Liver (tissue), 9 donors: ENCODE results near the gene MCL1. TPM values are rescaled to one million over a fixed set of nuclear protein-coding genes. Genes with fewer than 3 reads are reported as not detected.

Source experiments
- DNase-seq: peaks from one replicate; pipeline ENCODE4 v3.0.0-alpha.2; 2017; ENCODE audit warnings: low spot score
- H3K27ac ChIP-seq, 2 donors: one replicate each; pipeline ENCODE4 v1.7.0; 2013; ENCODE audit warnings: inconsistent platforms in 2 of 2, low read length in 2 of 2, control low read depth in 1 of 2, low read depth in 1 of 2, mild to moderate bottlenecking in 1 of 2
- H3K27me3 ChIP-seq, 4 donors: one replicate each; pipeline versions ENCODE4 v1.6.1 to v1.7.0; 2013; ENCODE audit warnings: low read length in 3 of 4, inconsistent platforms in 1 of 4, mild to moderate bottlenecking in 1 of 4, moderate library complexity in 1 of 4; ENCODE audit not compliant: control insufficient read depth in 4 of 4, insufficient read depth in 4 of 4
- H3K36me3 ChIP-seq, 4 donors: one replicate each; pipeline versions ENCODE4 v1.6.1 to v1.7.0; 2013; ENCODE audit warnings: low read length in 3 of 4, mild to moderate bottlenecking in 3 of 4, low read depth in 1 of 4, moderate library complexity in 1 of 4; ENCODE audit not compliant: control insufficient read depth in 4 of 4, insufficient read depth in 3 of 4
- H3K4me1 ChIP-seq, 4 donors: one replicate each; pipeline versions ENCODE4 v1.6.1 to v1.7.0; 2013; ENCODE audit warnings: low read length in 3 of 4, mild to moderate bottlenecking in 3 of 4, moderate library complexity in 1 of 4; ENCODE audit not compliant: control insufficient read depth in 4 of 4, insufficient read depth in 4 of 4
- H3K4me3 ChIP-seq, 3 donors: one replicate each; pipeline versions ENCODE4 v1.6.1 to v1.7.0; 2013; ENCODE audit warnings: low read length in 3 of 3, control low read depth in 1 of 3, low read depth in 1 of 3, mild to moderate bottlenecking in 1 of 3
- H3K9ac ChIP-seq, 2 donors: one replicate each; pipeline ENCODE4 v1.7.0; 2013; ENCODE audit warnings: low read length in 2 of 2, mild to moderate bottlenecking in 2 of 2, moderate library complexity in 2 of 2, control low read depth in 1 of 2, low read depth in 1 of 2
- H3K9me3 ChIP-seq, 4 donors: one replicate each; pipeline versions ENCODE4 v1.6.1 to v1.7.0; 2013; ENCODE audit warnings: low read length in 3 of 4; ENCODE audit not compliant: control insufficient read depth in 4 of 4
- EGR1 ChIP-seq, 2 donors: IDR thresholded peaks; 2 replicates each; pipeline ENCODE4 v1.6.1; 2016 to 2018; ENCODE audit warnings: antibody characterized with exemption in 2 of 2, low read depth in 2 of 2
- FOXA1 ChIP-seq: IDR thresholded peaks from 2 replicates; pipeline ENCODE4 v1.6.1; 2016; ENCODE audit warnings: antibody characterized with exemption
- FOXA2 ChIP-seq: IDR thresholded peaks from 2 replicates; pipeline ENCODE4 v1.6.1; 2016; ENCODE audit warnings: antibody characterized with exemption
- GABPA ChIP-seq, 2 donors: IDR thresholded peaks in 1 of 2; conservative IDR thresholded peaks in 1 of 2; 2 replicates each; pipeline ENCODE4 v1.6.1; 2016; ENCODE audit warnings: antibody characterized with exemption in 2 of 2, mild to moderate bottlenecking in 1 of 2, moderate library complexity in 1 of 2
- HNF4A ChIP-seq, 2 donors: conservative IDR thresholded peaks; 2 replicates each; pipeline ENCODE4 v1.6.1; 2016; ENCODE audit warnings: antibody characterized with exemption in 2 of 2, mild to moderate bottlenecking in 2 of 2
- HNF4G ChIP-seq: IDR thresholded peaks from 2 replicates; pipeline ENCODE4 v1.6.1; 2016; ENCODE audit warnings: antibody characterized with exemption
- JUND ChIP-seq, 2 donors: IDR thresholded peaks; 2 replicates each; pipeline ENCODE4 v1.6.1; 2016; ENCODE audit warnings: antibody characterized with exemption in 2 of 2
- NR2F2 ChIP-seq: IDR thresholded peaks from 2 replicates; pipeline ENCODE4 v1.6.1; 2016; ENCODE audit warnings: antibody characterized with exemption
- RAD21 ChIP-seq, 2 donors: IDR thresholded peaks; 2 replicates each; pipeline ENCODE4 v1.6.1; 2016; ENCODE audit warnings: antibody characterized with exemption in 2 of 2, mild to moderate bottlenecking in 2 of 2
- RXRA ChIP-seq, 2 donors: IDR thresholded peaks; 2 replicates each; pipeline ENCODE4 v1.6.1; 2017 to 2018; ENCODE audit warnings: antibody characterized with exemption in 2 of 2, mild to moderate bottlenecking in 1 of 2
- SP1 ChIP-seq: IDR thresholded peaks from 2 replicates; pipeline ENCODE4 v1.6.1; 2018; ENCODE audit warnings: antibody characterized with exemption, mild to moderate bottlenecking
- TAF1 ChIP-seq: conservative IDR thresholded peaks from 2 replicates; pipeline ENCODE4 v1.6.1; 2016; ENCODE audit warnings: antibody characterized with exemption, mild to moderate bottlenecking
- YY1 ChIP-seq: IDR thresholded peaks from 2 replicates; pipeline ENCODE4 v1.6.1; 2016; ENCODE audit warnings: antibody characterized with exemption, mild to moderate bottlenecking
- WGBS: extraction: QIAGEN DNeasy Blood & Tissue Kit; methylation state at CpG from one replicate; pipeline ENCODE4 v1.1.7; 2013; 5-methylcytosine and 5-hydroxymethylcytosine counted together
- polyA plus RNA-seq, 2 donors: library from polyadenylated mRNA; stranded (reverse) in 1 of 2; unstranded in 1 of 2; fragments of 200-250 nt in 1 of 2; fragments of >200 nt in 1 of 2; fragmentation: Nextera tagmentation in 1 of 2; extraction: Ambion mirVana in 1 of 2; gene quantifications; one replicate each; pipeline versions ENCODE4 v1.2.1 to v1.2.3, GENCODE V29; 2013 to 2015
- total RNA-seq, 2 donors: library from RNA; depleted of rRNA; stranded (reverse); fragments of >200 nt; gene quantifications; one replicate each; pipeline ENCODE4 v1.2.3, GENCODE V29; 2014
- TF ChIP-seq, protein P1 (sequence below): IDR thresholded peaks from 2 replicates; pipeline ENCODE4 v1.6.1; 2016; ENCODE audit warnings: antibody characterized with exemption
- TF ChIP-seq, protein P2 (sequence below): fragments of 150-350 bp; IDR thresholded peaks from 2 replicates; pipeline ENCODE4 v1.5.1; 2017; ENCODE audit warnings: improper control_type of control experiment, low read depth, low read length; ENCODE audit not compliant: missing input control
- TF ChIP-seq, protein P3 (sequence below): IDR thresholded peaks from 2 replicates; pipeline ENCODE4 v1.6.1; 2016; ENCODE audit warnings: antibody characterized with exemption
- TF ChIP-seq, protein P4 (sequence below): IDR thresholded peaks from 2 replicates; pipeline ENCODE4 v1.6.1; 2016; ENCODE audit warnings: antibody characterized with exemption, mild to moderate bottlenecking
- TF ChIP-seq, protein P5 (sequence below): IDR thresholded peaks from 2 replicates; pipeline ENCODE4 v1.6.1; 2016; ENCODE audit warnings: antibody characterized with exemption
- donor health status: healthy.
- donor health status: healthy.
- donor health status: healthy.
- donor health status: healthy.
- donor health status: healthy.

The MCL1 gene
- total and polyA plus RNA-seq, 4 donors, result 23.4 to 181 (median 80.0) TPM

DNA sequence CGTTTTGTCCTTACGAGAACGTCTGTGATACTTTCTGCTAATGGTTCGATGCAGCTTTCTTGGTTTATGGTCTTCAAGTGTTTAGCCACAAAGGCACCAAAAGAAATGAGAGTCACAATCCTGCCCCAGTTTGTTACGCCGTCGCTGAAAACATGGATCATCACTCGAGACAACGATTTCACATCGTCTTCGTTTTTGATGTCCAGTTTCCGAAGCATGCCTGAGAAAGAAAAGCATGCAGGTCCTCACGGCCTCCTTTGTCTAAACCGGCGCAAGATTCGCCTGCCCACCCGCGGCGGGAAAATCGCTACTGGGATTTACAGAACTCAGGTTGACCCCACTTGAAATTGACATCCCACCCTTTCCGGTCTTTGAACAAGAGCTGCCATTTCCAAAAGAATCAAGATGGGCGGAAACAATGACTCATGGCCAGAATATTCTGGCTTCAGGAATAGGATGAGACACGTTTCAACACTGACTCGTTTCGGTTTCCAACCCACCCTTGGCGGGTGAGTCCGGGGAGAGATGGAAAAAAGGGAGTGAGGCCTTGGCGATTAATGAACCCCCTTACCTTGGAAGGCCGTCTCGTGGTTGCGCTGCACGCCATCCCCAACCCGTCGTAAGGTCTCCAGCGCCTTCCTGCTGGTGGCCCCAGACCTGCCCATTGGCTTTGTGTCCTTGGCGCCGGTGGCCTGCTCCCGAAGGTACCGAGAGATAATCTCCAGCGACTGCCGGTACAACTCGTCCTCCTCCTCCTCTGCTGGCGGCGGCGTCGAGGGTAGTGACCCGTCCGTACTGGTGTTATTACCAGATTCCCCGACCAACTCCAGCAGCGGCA lies 919 bp downstream of the MCL1 start:
- Histone ChIP-seq H3K27ac (peak overlapping the region; percentile 95 to 99), H3K9me3 (no peaks in the 10 kb centered on the region), H3K4me1 (peaks cover 7 to 32% (median 15%) of the 10 kb centered on the region in 4 donors), H3K9ac (peak overlapping the region; percentile 99 to 100), H3K4me3 (peak overlapping the region; percentile 78 to 100 (median 81)), H3K27me3 (no peaks in the 10 kb centered on the region), H3K36me3 (peaks cover 3 to 30% (median 20%) of the 10 kb centered on the region in 4 donors)
- WGBS, result under 1% methylated on average over 50 of the region's 50 CpGs
- peak; percentile 62 for DNase-seq
- TF ChIP-seq RAD21 (IDR thresholded peaks at IDR 0.05) (peak in 1 of 2 donors; percentile 34), HNF4A (conservative IDR thresholded peaks at IDR 0.05) (no peak), SP1 (no peak), EGR1 (IDR thresholded peaks at IDR 0.05; ENCODE audit: low read depth in 2 of 2) (no peak), FOXA2 (no peak), JUND (IDR thresholded peaks at IDR 0.05) (peak; percentile 98 to 99), YY1 (peak; percentile 88), NR2F2 (peak; percentile 49), HNF4G (no peak), GABPA (IDR thresholded peaks at IDR 0.05 in 1 of 2, conservative IDR thresholded peaks at IDR 0.05 in 1 of 2) (no peak), TAF1 (peak; percentile 26), FOXA1 (no peak), RXRA (IDR thresholded peaks at IDR 0.05) (peak; percentile 28 to 55)
- TF ChIP-seq, protein P1, sequence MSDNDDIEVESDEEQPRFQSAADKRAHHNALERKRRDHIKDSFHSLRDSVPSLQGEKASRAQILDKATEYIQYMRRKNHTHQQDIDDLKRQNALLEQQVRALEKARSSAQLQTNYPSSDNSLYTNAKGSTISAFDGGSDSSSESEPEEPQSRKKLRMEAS, result peak; percentile 17
- TF ChIP-seq, protein P2, sequence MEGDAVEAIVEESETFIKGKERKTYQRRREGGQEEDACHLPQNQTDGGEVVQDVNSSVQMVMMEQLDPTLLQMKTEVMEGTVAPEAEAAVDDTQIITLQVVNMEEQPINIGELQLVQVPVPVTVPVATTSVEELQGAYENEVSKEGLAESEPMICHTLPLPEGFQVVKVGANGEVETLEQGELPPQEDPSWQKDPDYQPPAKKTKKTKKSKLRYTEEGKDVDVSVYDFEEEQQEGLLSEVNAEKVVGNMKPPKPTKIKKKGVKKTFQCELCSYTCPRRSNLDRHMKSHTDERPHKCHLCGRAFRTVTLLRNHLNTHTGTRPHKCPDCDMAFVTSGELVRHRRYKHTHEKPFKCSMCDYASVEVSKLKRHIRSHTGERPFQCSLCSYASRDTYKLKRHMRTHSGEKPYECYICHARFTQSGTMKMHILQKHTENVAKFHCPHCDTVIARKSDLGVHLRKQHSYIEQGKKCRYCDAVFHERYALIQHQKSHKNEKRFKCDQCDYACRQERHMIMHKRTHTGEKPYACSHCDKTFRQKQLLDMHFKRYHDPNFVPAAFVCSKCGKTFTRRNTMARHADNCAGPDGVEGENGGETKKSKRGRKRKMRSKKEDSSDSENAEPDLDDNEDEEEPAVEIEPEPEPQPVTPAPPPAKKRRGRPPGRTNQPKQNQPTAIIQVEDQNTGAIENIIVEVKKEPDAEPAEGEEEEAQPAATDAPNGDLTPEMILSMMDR, result no peak
- TF ChIP-seq, protein P3, sequence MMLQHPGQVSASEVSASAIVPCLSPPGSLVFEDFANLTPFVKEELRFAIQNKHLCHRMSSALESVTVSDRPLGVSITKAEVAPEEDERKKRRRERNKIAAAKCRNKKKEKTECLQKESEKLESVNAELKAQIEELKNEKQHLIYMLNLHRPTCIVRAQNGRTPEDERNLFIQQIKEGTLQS, result peak; percentile 60
- TF ChIP-seq, protein P4, sequence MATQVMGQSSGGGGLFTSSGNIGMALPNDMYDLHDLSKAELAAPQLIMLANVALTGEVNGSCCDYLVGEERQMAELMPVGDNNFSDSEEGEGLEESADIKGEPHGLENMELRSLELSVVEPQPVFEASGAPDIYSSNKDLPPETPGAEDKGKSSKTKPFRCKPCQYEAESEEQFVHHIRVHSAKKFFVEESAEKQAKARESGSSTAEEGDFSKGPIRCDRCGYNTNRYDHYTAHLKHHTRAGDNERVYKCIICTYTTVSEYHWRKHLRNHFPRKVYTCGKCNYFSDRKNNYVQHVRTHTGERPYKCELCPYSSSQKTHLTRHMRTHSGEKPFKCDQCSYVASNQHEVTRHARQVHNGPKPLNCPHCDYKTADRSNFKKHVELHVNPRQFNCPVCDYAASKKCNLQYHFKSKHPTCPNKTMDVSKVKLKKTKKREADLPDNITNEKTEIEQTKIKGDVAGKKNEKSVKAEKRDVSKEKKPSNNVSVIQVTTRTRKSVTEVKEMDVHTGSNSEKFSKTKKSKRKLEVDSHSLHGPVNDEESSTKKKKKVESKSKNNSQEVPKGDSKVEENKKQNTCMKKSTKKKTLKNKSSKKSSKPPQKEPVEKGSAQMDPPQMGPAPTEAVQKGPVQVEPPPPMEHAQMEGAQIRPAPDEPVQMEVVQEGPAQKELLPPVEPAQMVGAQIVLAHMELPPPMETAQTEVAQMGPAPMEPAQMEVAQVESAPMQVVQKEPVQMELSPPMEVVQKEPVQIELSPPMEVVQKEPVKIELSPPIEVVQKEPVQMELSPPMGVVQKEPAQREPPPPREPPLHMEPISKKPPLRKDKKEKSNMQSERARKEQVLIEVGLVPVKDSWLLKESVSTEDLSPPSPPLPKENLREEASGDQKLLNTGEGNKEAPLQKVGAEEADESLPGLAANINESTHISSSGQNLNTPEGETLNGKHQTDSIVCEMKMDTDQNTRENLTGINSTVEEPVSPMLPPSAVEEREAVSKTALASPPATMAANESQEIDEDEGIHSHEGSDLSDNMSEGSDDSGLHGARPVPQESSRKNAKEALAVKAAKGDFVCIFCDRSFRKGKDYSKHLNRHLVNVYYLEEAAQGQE, result no peak
- TF ChIP-seq, protein P5, sequence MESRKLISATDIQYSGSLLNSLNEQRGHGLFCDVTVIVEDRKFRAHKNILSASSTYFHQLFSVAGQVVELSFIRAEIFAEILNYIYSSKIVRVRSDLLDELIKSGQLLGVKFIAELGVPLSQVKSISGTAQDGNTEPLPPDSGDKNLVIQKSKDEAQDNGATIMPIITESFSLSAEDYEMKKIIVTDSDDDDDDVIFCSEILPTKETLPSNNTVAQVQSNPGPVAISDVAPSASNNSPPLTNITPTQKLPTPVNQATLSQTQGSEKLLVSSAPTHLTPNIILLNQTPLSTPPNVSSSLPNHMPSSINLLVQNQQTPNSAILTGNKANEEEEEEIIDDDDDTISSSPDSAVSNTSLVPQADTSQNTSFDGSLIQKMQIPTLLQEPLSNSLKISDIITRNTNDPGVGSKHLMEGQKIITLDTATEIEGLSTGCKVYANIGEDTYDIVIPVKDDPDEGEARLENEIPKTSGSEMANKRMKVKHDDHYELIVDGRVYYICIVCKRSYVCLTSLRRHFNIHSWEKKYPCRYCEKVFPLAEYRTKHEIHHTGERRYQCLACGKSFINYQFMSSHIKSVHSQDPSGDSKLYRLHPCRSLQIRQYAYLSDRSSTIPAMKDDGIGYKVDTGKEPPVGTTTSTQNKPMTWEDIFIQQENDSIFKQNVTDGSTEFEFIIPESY, result no peak
